Tibial artery (tissue), 4 donors: Measurements from ENCODE around the gene SLC6A6.

ENCODE experiments used
- DNase-seq, 2 donors: peaks; one replicate each; pipeline ENCODE4 v3.0.0-alpha.2; 2019
- H3K27ac ChIP-seq, 2 donors: fragments of 200-600 bp; sonication (generic) in 1 of 2; 1 replicate in 1 of 2; 2 replicates in 1 of 2; pipeline ENCODE4 v1.5.1; 2018 to 2019; ENCODE audit warnings: mild to moderate bottlenecking in 1 of 2
- H3K27me3 ChIP-seq, 2 donors: fragments of 200-600 bp; sonication (generic) in 1 of 2; one replicate each; pipeline versions ENCODE4 v1.5.1 to v1.6.0; 2016 to 2019
- H3K36me3 ChIP-seq, 3 donors: fragments of 200-600 bp; sonication (generic) in 2 of 3; one replicate each; pipeline ENCODE4 v1.5.1; 2016 to 2019; ENCODE audit warnings: mild to moderate bottlenecking in 2 of 3
- H3K4me1 ChIP-seq, 4 donors: fragments of 200-600 bp; sonication (generic) in 2 of 4; 1 replicate in 3 of 4; 2 replicates in 1 of 4; pipeline ENCODE4 v1.5.1; 2016 to 2019
- H3K4me3 ChIP-seq, 2 donors: fragments of 200-600 bp; sonication (generic) in 1 of 2; 1 replicate in 1 of 2; 2 replicates in 1 of 2; pipeline ENCODE4 v1.5.1; 2018 to 2019; ENCODE audit warnings: mild to moderate bottlenecking in 2 of 2
- H3K9me3 ChIP-seq, 3 donors: fragments of 200-600 bp; sonication (generic) in 1 of 3; one replicate each; pipeline ENCODE4 v1.5.1; 2016 to 2019
- intact Hi-C: fragments of 100-400 bp; cut with DNase I; formaldehyde crosslinking; loops from one replicate; pipeline ENCODE4 v1.15.0; 2023; ENCODE audit warnings: low total_unique reads
- TF ChIP-seq, protein P1 (sequence below), 2 experiments: fragments of 200-600 bp in 1 of 2; fragments of 450-650 bp in 1 of 2; IDR thresholded peaks; one replicate each; pipeline ENCODE4 v1.5.1; 2017 to 2019; ENCODE audit warnings: antibody characterized with exemption in 2 of 2, mild to moderate bottlenecking in 1 of 2, moderate library complexity in 1 of 2

Gene SLC6A6

DNA sequence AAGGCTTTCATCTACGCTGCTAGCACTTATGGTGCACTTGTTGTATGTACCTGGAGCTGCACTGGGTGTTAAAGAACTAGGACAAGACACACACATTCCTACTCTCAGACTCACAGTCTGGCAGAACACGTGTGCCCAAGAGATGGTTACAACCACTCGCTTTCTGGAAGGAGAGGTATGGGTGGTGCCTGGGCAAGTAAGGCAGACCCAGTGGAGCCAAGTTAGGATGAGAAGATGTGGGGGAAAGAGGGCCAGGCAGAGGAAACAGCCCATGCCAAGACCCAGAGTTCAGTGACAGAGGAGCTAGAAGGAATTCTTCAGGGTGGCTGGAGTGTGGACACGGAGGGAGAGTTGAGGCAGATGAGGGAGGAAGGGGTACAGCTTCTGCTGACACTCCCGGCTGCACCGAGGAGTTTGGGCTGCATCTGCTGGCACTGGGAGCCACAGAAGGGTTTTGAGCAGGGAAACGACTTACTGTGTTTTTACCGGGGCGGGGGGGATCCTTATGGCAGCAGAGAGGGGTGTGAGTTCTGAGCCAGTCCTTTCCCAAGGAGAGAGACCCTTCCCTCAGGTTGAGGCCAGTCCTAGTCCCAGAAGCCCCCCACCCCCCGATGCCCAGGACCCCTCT lies 78.7 kb downstream of the SLC6A6 start:
- peaks cover 0 to 92% (median 76%) of the 10 kb centered on the region in 3 donors for H3K36me3 ChIP-seq
- H3K4me1 ChIP-seq, result peaks cover 0 to 10% (median 5%) of the 10 kb centered on the region in 4 donors
- H3K9me3 ChIP-seq, result no peaks in the 10 kb centered on the region
- TF ChIP-seq, protein P1, sequence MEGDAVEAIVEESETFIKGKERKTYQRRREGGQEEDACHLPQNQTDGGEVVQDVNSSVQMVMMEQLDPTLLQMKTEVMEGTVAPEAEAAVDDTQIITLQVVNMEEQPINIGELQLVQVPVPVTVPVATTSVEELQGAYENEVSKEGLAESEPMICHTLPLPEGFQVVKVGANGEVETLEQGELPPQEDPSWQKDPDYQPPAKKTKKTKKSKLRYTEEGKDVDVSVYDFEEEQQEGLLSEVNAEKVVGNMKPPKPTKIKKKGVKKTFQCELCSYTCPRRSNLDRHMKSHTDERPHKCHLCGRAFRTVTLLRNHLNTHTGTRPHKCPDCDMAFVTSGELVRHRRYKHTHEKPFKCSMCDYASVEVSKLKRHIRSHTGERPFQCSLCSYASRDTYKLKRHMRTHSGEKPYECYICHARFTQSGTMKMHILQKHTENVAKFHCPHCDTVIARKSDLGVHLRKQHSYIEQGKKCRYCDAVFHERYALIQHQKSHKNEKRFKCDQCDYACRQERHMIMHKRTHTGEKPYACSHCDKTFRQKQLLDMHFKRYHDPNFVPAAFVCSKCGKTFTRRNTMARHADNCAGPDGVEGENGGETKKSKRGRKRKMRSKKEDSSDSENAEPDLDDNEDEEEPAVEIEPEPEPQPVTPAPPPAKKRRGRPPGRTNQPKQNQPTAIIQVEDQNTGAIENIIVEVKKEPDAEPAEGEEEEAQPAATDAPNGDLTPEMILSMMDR (IDR thresholded peaks at IDR 0.05), result no peak
- no peaks in the 10 kb centered on the region for H3K27me3 ChIP-seq
- intact Hi-C loops, result no loop called here
- no peak overlapping the region for H3K27ac ChIP-seq
- DNase-seq, result no peak
- no peak overlapping the region for H3K4me3 ChIP-seq

DNA sequence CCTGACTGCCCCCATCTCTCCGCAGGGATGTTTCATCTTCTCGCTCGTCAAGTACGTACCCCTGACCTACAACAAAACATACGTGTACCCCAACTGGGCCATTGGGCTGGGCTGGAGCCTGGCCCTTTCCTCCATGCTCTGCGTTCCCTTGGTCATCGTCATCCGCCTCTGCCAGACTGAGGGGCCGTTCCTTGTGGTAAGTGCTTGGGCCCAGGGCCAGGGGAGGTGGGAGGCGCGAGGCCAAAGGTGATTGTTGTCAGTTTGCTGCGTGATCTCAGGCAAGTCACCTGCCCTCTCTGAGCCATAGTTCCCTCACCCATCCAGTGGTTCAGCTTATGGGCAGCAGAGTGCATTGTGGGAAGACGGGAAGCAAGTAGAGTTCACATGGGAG lies 79.2 kb downstream of the SLC6A6 start:
- no peak overlapping the region for H3K4me3 ChIP-seq
- H3K36me3 ChIP-seq, result peaks cover 0 to 92% (median 73%) of the 10 kb centered on the region in 3 donors
- no peaks in the 10 kb centered on the region for H3K27me3 ChIP-seq
- peaks cover 0 to 10% (median 5%) of the 10 kb centered on the region in 4 donors for H3K4me1 ChIP-seq
- intact Hi-C loops, result no loop called here
- no peak overlapping the region for H3K27ac ChIP-seq
- H3K9me3 ChIP-seq, result no peaks in the 10 kb centered on the region
- TF ChIP-seq, protein P1 (IDR thresholded peaks at IDR 0.05), result no peak
- no peak for DNase-seq

DNA sequence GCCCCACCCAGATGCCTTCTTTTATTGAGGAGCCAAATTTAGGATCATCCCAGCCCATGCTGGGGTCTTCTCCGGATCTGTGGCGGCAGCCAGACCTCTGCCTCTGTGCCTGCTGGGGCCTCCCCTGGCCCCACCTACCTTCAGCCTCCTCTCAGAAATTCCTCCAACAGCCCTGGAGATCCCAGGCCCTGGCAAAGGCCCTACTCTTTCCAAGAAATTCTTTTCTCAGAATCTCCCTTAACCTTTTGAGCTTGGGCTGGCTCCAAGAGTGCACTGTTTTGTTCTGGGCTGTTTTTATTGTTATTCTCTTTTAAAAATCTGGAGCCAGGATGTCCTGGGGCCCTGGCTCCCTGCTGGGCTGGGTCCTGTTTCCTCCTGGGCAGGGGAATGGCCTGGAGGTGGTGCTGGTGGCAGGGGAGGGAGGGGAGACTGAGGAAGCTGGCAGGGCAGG lies 79.9 kb downstream of the SLC6A6 start:
- no peaks in the 10 kb centered on the region for H3K27me3 ChIP-seq
- H3K27ac ChIP-seq, result no peak overlapping the region
- no peak for DNase-seq
- H3K4me1 ChIP-seq, result peaks cover 0 to 10% (median 5%) of the 10 kb centered on the region in 4 donors
- H3K36me3 ChIP-seq, result peaks cover 0 to 89% (median 66%) of the 10 kb centered on the region in 3 donors
- intact Hi-C loops, result no loop called here
- TF ChIP-seq, protein P1 (IDR thresholded peaks at IDR 0.05), result no peak
- no peak overlapping the region for H3K4me3 ChIP-seq
- no peaks in the 10 kb centered on the region for H3K9me3 ChIP-seq

DNA sequence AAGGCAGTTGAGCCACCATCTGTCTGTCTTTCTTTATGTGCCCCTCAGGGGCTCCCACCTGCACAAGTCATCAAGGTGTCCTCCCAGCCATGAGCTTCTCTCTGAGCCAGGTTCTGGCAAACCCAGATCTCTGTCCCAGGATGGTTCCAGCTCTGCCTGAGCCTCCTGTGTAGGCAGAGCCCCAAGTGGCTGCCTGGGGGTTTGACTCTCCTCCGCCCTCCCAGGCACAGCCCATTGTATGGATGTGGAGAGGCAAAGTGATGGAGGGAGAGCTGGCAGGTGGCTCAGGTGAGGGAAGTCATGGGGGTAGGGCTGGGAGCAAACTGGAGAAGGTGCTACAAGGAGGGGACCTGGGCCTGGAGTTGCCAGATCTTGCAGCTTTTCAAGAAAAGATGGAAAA lies 80.9 kb downstream of the SLC6A6 start:
- H3K9me3 ChIP-seq, result no peaks in the 10 kb centered on the region
- no peak overlapping the region for H3K4me3 ChIP-seq
- H3K27me3 ChIP-seq, result no peaks in the 10 kb centered on the region
- DNase-seq, result no peak
- intact Hi-C loops, result no loop called here
- TF ChIP-seq, protein P1 (IDR thresholded peaks at IDR 0.05), result no peak
- peaks cover 0 to 12% (median 5%) of the 10 kb centered on the region in 4 donors for H3K4me1 ChIP-seq
- no peak overlapping the region for H3K27ac ChIP-seq
- H3K36me3 ChIP-seq, result peaks cover 0 to 89% (median 56%) of the 10 kb centered on the region in 3 donors

DNA sequence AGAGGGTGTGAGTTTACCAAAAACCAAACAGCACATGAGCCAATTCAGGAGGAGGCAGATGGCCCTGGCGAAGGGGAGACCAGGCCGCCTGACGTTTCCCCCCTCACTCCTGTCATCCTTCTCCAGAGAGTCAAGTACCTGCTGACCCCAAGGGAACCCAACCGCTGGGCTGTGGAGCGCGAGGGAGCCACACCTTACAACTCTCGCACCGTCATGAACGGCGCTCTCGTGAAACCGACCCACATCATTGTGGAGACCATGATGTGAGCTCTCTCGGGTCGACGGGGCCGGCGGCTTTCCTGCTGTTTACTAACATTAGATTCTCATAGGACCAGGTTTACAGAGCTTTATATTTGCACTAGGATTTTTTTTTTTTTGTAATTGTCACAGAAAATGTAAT lies 82.3 kb downstream of the SLC6A6 start:
- Histone ChIP-seq H3K36me3 (peaks cover 5 to 84% (median 47%) of the 10 kb centered on the region in 3 donors), H3K4me3 (no peak overlapping the region), H3K9me3 (no peaks in the 10 kb centered on the region), H3K27me3 (no peaks in the 10 kb centered on the region), H3K27ac (no peak overlapping the region), H3K4me1 (peaks cover 0 to 21% (median 5%) of the 10 kb centered on the region in 4 donors)
- no peak for DNase-seq
- TF ChIP-seq, protein P1 (IDR thresholded peaks at IDR 0.05), result no peak
- intact Hi-C loops, result no loop called here
